Lower lobe of right lung (tissue), 2 donors: ENCODE data around the gene PHKG2. TPM values are rescaled to one million over a fixed set of nuclear protein-coding genes. Genes with fewer than 3 reads are reported as not detected.

Experiments used
- ATAC-seq, 2 donors: fragments of 200-7000 bp; cut with Tn5 transposase; one replicate each; pipeline ENCODE4 v1.9.1; 2020 to 2022; ENCODE audit warnings: mild to moderate bottlenecking in 2 of 2, moderate library complexity in 2 of 2
- DNase-seq: peaks from one replicate; pipeline ENCODE4 v3.0.0-alpha.2; 2020
- H3K27ac ChIP-seq: fragments of 200-600 bp; one replicate; pipeline ENCODE4 v1.8.0; 2022
- H3K27me3 ChIP-seq: fragments of 200-600 bp; one replicate; pipeline ENCODE4 v1.8.0; 2022; ENCODE audit warnings: low read depth
- H3K36me3 ChIP-seq: fragments of 200-600 bp; one replicate; pipeline ENCODE4 v1.8.0; 2022; ENCODE audit warnings: mild to moderate bottlenecking
- H3K4me1 ChIP-seq: fragments of 200-600 bp; one replicate; pipeline ENCODE4 v1.8.0; 2022
- H3K4me3 ChIP-seq: fragments of 200-600 bp; one replicate; pipeline ENCODE4 v1.8.0; 2022; ENCODE audit warnings: mild to moderate bottlenecking
- H3K9me3 ChIP-seq: fragments of 200-600 bp; one replicate; pipeline ENCODE4 v1.8.0; 2022
- intact Hi-C: fragments of 100-400 bp; cut with DNase I; formaldehyde crosslinking; loops from one replicate; pipeline ENCODE4 v1.11.0; 2022
- total RNA-seq: library from RNA; stranded (reverse); fragmentation: NEBNext Ultra II Directional; extraction: Animal tissue kit (Norgen Biotek cat#: 25700); gene quantifications from one replicate; pipeline ENCODE4 v1.2.1, GENCODE V29; 2021
- TF ChIP-seq, protein P1 (sequence below): fragments of 200-600 bp; IDR thresholded peaks from one replicate; pipeline ENCODE4 v1.8.0; 2022; ENCODE audit warnings: antibody characterized with exemption, mild to moderate bottlenecking
- donor health status: DM: no; HTN: yes; CAD: no; lungs with severe emphysema.

Gene PHKG2
- total RNA-seq, 1 donor from 2014 or later: 25.5 TPM

DNA sequence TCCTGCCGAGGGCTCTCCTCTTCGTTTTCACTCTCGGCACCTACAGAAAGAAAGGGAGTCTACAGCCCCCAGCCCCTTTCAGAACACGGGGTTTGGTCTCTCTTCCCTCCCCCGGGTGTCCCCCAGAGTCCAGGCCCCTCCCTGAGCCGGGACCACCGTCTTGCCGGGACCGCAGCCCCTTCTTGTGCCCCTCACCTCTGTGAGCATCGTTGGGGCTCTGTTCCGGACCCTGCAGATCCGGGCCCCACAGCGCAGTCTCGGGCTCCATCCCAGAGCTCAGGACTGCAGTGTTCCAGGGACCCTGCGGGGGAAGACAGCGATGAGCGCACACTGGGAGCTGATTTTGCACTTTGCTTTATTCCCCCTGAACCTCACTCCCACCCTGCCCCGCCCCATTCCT is 36.0 kb downstream of the PHKG2 start:
- no peaks in the 10 kb centered on the region for H3K9me3 ChIP-seq
- H3K27me3 ChIP-seq: no peaks in the 10 kb centered on the region
- intact Hi-C loops: no loop called here
- TF ChIP-seq, protein P1, sequence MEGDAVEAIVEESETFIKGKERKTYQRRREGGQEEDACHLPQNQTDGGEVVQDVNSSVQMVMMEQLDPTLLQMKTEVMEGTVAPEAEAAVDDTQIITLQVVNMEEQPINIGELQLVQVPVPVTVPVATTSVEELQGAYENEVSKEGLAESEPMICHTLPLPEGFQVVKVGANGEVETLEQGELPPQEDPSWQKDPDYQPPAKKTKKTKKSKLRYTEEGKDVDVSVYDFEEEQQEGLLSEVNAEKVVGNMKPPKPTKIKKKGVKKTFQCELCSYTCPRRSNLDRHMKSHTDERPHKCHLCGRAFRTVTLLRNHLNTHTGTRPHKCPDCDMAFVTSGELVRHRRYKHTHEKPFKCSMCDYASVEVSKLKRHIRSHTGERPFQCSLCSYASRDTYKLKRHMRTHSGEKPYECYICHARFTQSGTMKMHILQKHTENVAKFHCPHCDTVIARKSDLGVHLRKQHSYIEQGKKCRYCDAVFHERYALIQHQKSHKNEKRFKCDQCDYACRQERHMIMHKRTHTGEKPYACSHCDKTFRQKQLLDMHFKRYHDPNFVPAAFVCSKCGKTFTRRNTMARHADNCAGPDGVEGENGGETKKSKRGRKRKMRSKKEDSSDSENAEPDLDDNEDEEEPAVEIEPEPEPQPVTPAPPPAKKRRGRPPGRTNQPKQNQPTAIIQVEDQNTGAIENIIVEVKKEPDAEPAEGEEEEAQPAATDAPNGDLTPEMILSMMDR: no peak
- no peak overlapping the region for H3K4me3 ChIP-seq
- DNase-seq (no peak), ATAC-seq (no peak)
- peaks cover 22% of the 10 kb centered on the region for H3K4me1 ChIP-seq
- no peak overlapping the region for H3K27ac ChIP-seq
- peaks cover 36% of the 10 kb centered on the region for H3K36me3 ChIP-seq

DNA sequence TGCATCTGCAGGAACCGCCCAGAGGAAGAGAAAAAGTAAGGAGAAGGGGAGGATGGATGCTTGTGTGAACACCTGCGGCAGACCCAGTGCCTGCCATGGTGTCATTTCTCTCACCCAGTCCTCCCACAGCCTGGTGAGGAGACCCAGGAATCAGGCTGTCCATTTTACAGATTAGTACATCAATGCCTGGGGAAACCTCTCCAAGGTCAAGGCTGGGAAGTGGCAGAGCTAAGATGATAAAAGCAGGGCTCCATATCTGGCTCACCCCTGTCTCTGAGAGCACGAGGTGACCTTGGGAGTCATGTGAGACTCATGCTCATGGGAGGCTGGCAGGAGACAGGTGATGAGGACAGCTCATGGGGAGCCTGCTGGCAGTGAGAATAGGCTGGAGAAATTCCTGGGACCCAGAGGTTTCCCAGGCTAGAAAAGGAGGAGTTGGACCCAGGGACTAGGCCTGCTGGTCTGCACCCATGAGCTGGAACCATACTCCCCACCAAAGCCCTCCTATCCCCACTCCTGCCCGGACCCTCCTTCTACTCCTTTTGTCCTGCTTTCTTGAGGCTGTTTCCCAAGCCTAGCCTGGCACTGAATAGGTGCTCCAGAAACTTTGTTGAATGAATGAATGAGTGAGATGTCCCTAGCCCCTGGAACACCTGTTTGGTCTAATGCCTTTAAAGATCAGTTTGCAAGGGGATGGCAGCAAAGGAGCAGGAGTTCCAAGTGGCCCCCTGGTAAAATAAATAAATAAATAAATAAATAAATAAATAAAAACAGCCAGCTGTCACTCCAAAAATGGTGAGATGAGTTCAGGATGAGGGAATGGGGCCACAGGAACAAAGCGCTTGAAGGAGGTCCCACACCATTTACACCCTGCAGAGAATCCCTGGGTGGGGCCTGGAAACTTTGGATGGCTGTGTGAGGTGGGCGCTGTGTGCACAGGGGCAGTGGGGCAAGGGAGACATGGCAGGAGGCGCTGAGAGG is 37.2 kb downstream of the PHKG2 start:
- H3K4me3 ChIP-seq: peak overlapping the region; percentile 74
- DNase-seq (no peak), ATAC-seq (no peak)
- peaks cover 34% of the 10 kb centered on the region for H3K36me3 ChIP-seq
- peaks cover 22% of the 10 kb centered on the region for H3K4me1 ChIP-seq
- intact Hi-C loops: no loop called here
- TF ChIP-seq, protein P1: no peak
- H3K27ac ChIP-seq: peak overlapping the region; percentile 86
- H3K27me3 ChIP-seq: no peaks in the 10 kb centered on the region
- no peaks in the 10 kb centered on the region for H3K9me3 ChIP-seq

DNA sequence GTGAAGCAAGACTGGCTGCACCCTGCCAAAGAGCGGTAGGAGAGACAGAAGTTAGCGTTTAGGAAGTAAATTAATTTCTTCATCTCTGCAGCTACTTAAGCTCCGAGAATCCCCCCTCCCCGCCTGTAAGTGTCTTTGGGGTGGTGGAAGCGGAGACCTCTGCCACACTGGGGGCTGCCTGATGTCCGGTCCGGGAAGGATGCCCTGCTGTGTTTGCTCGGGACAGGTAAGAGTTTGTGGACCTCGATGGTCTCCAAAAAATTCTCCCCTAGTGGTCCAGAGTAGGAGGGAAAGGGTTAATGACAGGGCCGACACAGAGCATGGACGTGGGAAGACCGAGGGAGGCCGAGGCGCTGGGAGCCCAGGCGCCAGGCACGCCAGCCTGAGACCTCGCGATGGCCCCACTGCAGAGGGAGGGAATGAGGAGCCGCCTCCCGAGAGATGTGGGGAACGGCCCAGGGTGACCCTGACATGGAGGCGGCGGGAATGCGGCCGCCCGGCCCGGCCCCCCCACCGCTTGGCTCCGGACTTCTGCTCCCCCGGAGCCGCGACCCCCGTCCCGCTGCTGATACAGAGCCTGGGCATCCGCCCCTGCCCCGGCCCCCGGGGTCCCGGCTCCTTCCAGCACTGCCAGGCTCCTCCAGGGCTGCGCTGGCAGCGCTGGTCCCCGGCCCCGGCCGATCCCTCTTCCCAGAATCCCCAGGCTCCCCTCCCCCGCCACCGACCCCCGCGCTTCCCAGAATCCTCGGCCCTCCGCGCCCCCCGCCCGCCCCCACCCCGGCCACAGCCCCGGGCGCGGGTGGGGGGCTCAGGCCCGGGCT is 38.1 kb downstream of the PHKG2 start:
- intact Hi-C loops: no loop called here
- ATAC-seq: peak; percentile 68 to 70
- Histone ChIP-seq H3K4me1 (peaks cover 22% of the 10 kb centered on the region), H3K27ac (peak overlapping the region; percentile 86), H3K9me3 (no peaks in the 10 kb centered on the region), H3K27me3 (no peaks in the 10 kb centered on the region), H3K4me3 (peak overlapping the region; percentile 74), H3K36me3 (peaks cover 25% of the 10 kb centered on the region)
- DNase-seq: peak; percentile 64
- TF ChIP-seq, protein P1: no peak

DNA sequence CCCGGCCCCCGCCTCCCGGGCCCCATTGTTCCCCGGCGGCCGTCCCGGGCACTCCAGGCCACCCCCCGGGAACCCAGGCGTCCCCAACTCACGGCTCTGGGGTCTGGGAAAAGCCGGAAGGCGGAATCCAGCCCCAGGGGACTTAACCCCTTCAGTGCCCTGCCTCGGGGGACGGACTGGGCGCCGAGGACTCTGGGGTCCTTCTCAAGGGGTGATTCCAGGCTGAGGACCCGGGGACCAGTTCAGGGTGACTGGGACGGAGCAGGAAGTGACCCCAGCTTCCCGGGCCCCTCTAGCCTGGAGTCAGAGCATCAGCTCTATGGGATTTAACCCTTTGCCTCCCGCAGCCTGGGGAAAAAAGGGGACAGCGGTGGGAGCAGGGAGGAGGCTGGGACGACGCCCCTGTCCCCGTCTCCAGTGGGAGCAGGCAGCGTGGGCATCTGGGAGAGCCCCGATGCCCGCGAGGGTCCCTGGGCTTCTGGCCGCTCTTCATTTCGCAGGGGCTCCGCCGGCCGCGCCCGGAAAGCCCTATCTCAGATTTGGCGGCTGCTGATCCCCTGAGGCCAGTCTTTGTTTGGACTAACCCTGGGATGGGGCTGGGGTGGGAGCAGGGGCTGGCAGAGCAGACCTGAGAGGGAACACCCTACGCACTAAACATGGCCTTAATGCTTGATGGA is 38.8 kb downstream of the PHKG2 start, which contains the start of gene ZNF629:
Gene ZNF629 (minus strand): TSS at position 270 of the 677 bp plus-strand sequence. CDS start 2,723 bp downstream, outside the sequence.
- DNase-seq (peak; percentile 75), ATAC-seq (peak; percentile 90 to 92)
- Histone ChIP-seq H3K4me1 (peaks cover 22% of the 10 kb centered on the region), H3K27ac (peak within 1 kb of the TSS; percentile 86), H3K9me3 (no peaks in the 10 kb centered on the region), H3K36me3 (peaks cover 18% of the 10 kb centered on the region), H3K27me3 (no peaks in the 10 kb centered on the region), H3K4me3 (peak within 1 kb of the TSS; percentile 74)
- TF ChIP-seq, protein P1: no peak
- intact Hi-C loops: no loop called here
